Activated CD8-positive, alpha-beta T cell treated with anti-CD3 and anti-CD28 coated beads for 36 hours (primary cell): ENCODE measurements around the gene YJU2. TPM values are rescaled to one million over a fixed set of nuclear protein-coding genes. Genes with fewer than 3 reads are reported as not detected.
"Not testable (repeated sequence)": the region's sequence is repeated elsewhere in the genome, so short reads cannot be mapped to it uniquely, and the experiment has no call there.

Source experiments
- ATAC-seq: fragments of 200-7000 bp; cut with Tn5 transposase; one replicate; pipeline ENCODE4 v1.10.0; 2021; ENCODE audit warnings: mild to moderate bottlenecking, moderate library complexity
- CTCF ChIA-PET: fragments of 350-600 bp; sonication (Branson Sonifier 250); formaldehyde crosslinking; loops from one replicate; lab custom pipeline; 2021; ENCODE audit warnings: antibody characterized with exemption; lab: Charles Lee
- POLR2A ChIA-PET: fragments of 350-600 bp; sonication (Branson Sonifier 250); formaldehyde crosslinking; loops from one replicate; lab custom pipeline; 2021; ENCODE audit warnings: antibody characterized with exemption; lab: Charles Lee
- DNase-seq: peaks from one replicate; pipeline ENCODE4 v3.0.0-alpha.2; 2020
- H3K27ac Mint-ChIP-seq: one replicate; pipeline ENCODE4 v1.8.0; 2021; ENCODE audit warnings: mild to moderate bottlenecking, mixed read lengths
- H3K27me3 Mint-ChIP-seq: one replicate; pipeline ENCODE4 v1.8.0; 2021; ENCODE audit warnings: mixed read lengths
- H3K36me3 Mint-ChIP-seq: one replicate; pipeline ENCODE4 v1.8.0; 2021; ENCODE audit warnings: low read depth, mixed read lengths
- H3K4me1 Mint-ChIP-seq: one replicate; pipeline ENCODE4 v1.8.0; 2021; ENCODE audit warnings: low read depth, mixed read lengths
- H3K4me3 Mint-ChIP-seq: one replicate; pipeline ENCODE4 v1.8.0; 2021; ENCODE audit warnings: mild to moderate bottlenecking, moderate library complexity, mixed read lengths
- H3K9me3 Mint-ChIP-seq: one replicate; pipeline ENCODE4 v1.8.0; 2021; ENCODE audit warnings: mixed read lengths
- CTCF ChIP-seq: fragments of 200-600 bp; IDR thresholded peaks from one replicate; pipeline ENCODE4 v1.8.0; 2022; ENCODE audit warnings: antibody characterized with exemption, mild to moderate bottlenecking
- intact Hi-C: fragments of 100-400 bp; cut with micrococcal nuclease; formaldehyde crosslinking; loops from one replicate; pipeline ENCODE4 v1.10.0; 2022
- total RNA-seq, 2 experiments: library from RNA; stranded (reverse); gene quantifications; one replicate each; pipeline ENCODE4 v1.2.3, GENCODE V29; 2021

The YJU2 gene
- total RNA-seq, 2 experiments from 2014 or later: 25.5 to 25.8 TPM

GRCh38 chr19:4279530-4280422, 32.9 kb downstream of the YJU2 start:
- no peak for DNase-seq
- peaks cover 7% of the 10 kb centered on the region for H3K4me1 Mint-ChIP-seq
- no peaks in the 10 kb centered on the region for H3K9me3 Mint-ChIP-seq
- CTCF ChIA-PET: interaction anchor here (1.0 kb wide), 1 partner anchor 13 kb away, joined by 4 read pairs; no protein-coding TSS in a partner anchor
- peaks cover 13% of the 10 kb centered on the region for H3K27me3 Mint-ChIP-seq
- intact Hi-C loops: no loop called here
- no peak for TF ChIP-seq CTCF
- POLR2A ChIA-PET: interaction anchor here (0.8 to 1.2 kb wide), 2 partner anchors 8 to 95 kb away, joined by 3 to 4 read pairs; no protein-coding TSS in a partner anchor
- H3K4me3 Mint-ChIP-seq: no peak overlapping the region
- H3K36me3 Mint-ChIP-seq: no peaks in the 10 kb centered on the region
- H3K27ac Mint-ChIP-seq: no peak overlapping the region
- ATAC-seq: peak; percentile 30

DNA sequence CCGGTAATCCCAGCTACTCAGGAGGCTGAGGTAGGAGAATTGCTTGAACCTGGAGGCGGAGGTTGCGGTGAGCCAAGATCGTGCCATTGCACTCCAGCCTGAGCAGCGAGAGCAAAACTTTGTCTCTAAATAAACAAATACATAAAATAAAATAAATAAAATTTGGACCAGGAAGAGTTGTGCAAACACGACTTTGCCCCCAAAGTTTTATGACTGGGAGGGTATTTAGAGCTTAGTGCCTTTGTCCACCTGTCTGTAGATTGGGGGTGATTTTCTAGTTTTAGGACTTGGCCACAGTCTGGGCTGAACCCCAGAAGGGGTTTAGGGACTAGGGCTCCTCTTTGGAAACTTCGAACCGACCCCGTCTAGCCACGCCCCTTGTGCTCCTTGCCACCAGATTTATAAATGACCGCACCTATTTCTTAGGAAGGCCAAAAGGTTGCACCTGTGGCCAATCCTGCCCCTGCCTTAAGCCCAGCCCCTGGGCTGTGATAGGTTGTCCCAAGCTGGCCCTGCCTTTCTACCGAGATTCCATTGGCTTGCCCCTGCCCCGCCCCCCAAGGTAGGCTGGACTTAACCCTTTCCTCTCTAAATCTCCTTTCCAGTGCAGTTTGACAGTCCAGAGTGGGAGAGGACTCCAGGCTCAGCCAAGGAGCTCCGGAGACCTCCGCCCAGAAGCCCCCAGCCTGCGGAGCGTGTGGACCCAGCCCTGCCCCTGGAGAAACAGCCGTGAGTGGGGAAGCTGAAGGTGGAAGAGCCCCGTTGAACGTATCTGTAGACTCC, 37.5 kb downstream of the YJU2 start:
- H3K9me3 Mint-ChIP-seq: no peaks in the 10 kb centered on the region
- ATAC-seq (peak; percentile 53), DNase-seq (no peak)
- ChIA-PET POLR2A (no interaction called here), CTCF (interaction anchor here (0.9 to 1.2 kb wide), 3 partner anchors 18 to 96 kb away, joined by 3 to 5 read pairs (median 4); no protein-coding TSS in a partner anchor)
- no peak overlapping the region for H3K27ac Mint-ChIP-seq
- TF ChIP-seq CTCF: no peak
- intact Hi-C loops: no loop called here
- H3K27me3 Mint-ChIP-seq: peaks cover 10% of the 10 kb centered on the region
- peaks cover 3% of the 10 kb centered on the region for H3K4me1 Mint-ChIP-seq
- H3K36me3 Mint-ChIP-seq: no peaks in the 10 kb centered on the region
- no peak overlapping the region for H3K4me3 Mint-ChIP-seq

DNA sequence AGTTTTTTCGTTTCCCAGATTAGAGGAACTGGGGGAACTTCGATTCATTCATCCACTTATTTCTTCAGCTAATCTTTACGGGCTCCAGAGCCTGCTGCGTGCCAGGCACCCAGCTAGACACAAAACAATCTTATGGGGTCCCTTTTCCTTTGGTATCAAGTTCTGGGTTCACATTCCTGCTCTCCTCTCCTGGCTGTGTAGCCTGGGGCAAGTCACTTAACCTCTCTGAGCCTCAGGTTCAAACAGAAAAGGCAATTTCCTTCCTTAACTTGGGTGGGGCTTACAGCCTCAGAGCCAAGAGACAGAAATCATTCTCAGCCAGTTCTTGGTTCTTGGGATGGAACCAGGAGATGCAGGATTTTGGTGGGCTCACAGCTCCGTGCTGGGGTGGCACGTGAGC, 38.1 kb downstream of the YJU2 start:
- DNase-seq (no peak), ATAC-seq (no peak)
- Mint-ChIP-seq H3K9me3 (no peaks in the 10 kb centered on the region), H3K4me1 (no peaks in the 10 kb centered on the region), H3K27me3 (peaks cover 7% of the 10 kb centered on the region), H3K27ac (no peak overlapping the region), H3K4me3 (no peak overlapping the region), H3K36me3 (no peaks in the 10 kb centered on the region)
- intact Hi-C loops: no loop called here
- ChIA-PET CTCF (interaction anchor here (0.9 to 1.2 kb wide), 2 partner anchors 18 to 68 kb away, joined by 4 to 5 read pairs; no protein-coding TSS in a partner anchor), POLR2A (no interaction called here)
- TF ChIP-seq CTCF: no peak

DNA sequence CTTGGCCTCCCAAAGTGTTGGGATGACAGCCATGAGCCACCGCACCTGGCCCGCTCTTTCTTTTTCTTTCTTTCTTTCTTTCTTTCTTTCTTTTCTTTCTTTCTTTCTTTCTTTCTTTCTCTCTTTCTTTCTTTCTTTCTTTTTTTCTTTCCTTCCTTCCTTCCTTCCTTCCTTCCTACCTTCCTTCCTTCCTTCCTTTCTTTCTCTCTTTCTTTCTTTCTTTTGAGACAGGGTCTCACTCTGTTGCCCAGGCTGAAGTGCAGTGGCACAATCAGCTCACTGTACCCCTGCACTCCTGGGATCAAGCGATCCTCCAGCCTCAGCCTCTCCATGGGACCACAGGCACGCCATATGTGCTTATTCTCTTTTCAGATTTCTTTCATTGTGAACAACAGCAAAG, 39.3 kb downstream of the YJU2 start:
- DNase-seq, H3K36me3 Mint-ChIP-seq, H3K27me3 Mint-ChIP-seq, H3K4me3 Mint-ChIP-seq, ATAC-seq, POLR2A ChIA-PET, H3K9me3 Mint-ChIP-seq, CTCF ChIA-PET, intact Hi-C loops, H3K27ac Mint-ChIP-seq, H3K4me1 Mint-ChIP-seq: not testable (repeated sequence)

GRCh38 chr19:4288091-4288777, 41.4 kb downstream of the YJU2 start:
- no peaks in the 10 kb centered on the region for H3K36me3 Mint-ChIP-seq

More at GRCh38 chr19:4288091-4288777, 41.4 kb downstream of the YJU2 start:
- no peak overlapping the region for H3K27ac Mint-ChIP-seq
- ATAC-seq: no peak
- DNase-seq: no peak
- no peaks in the 10 kb centered on the region for H3K4me1 Mint-ChIP-seq
- ChIA-PET CTCF (no interaction called here), POLR2A (interaction anchor here (0.7 kb wide), 1 partner anchor 45 kb away, joined by 3 read pairs; no protein-coding TSS in a partner anchor)
- intact Hi-C loops: no loop called here
- no peaks in the 10 kb centered on the region for H3K9me3 Mint-ChIP-seq
- no peaks in the 10 kb centered on the region for H3K27me3 Mint-ChIP-seq
- TF ChIP-seq CTCF: no peak
- H3K4me3 Mint-ChIP-seq: no peak overlapping the region
